Thymus (tissue), 11 donors: ENCODE data around the gene TPI1. TPM values are rescaled to one million over a fixed set of nuclear protein-coding genes. Genes with fewer than 3 reads are reported as not detected.
"Not testable (repeated sequence)": the region's sequence is repeated elsewhere in the genome, so short reads cannot be mapped to it uniquely, and the experiment has no call there.

Source experiments
- DNase-seq, 9 donors: peaks; one replicate each; pipeline ENCODE4 v3.0.0-alpha.2; 2013; ENCODE audit warnings: low spot score in 9 of 9, low read depth in 6 of 9, missing footprints in 1 of 9
- H3K27ac ChIP-seq, 2 donors: one replicate each; pipeline ENCODE4 v1.5.1; 2013; ENCODE audit warnings: control low read depth in 1 of 2, low read depth in 1 of 2, low read length in 1 of 2, mild to moderate bottlenecking in 1 of 2, moderate library complexity in 1 of 2
- H3K27me3 ChIP-seq, 2 donors: one replicate each; pipeline ENCODE4 v1.5.1; 2013; ENCODE audit warnings: low read length in 1 of 2; ENCODE audit not compliant: control insufficient read depth in 2 of 2, insufficient read depth in 1 of 2
- H3K36me3 ChIP-seq, 2 donors: one replicate each; pipeline ENCODE4 v1.5.1; 2013; ENCODE audit warnings: low read length in 1 of 2, mild to moderate bottlenecking in 1 of 2, moderate library complexity in 1 of 2; ENCODE audit not compliant: control insufficient read depth in 2 of 2, insufficient read depth in 2 of 2
- H3K4me1 ChIP-seq, 2 donors: one replicate each; pipeline ENCODE4 v1.5.1; 2013; ENCODE audit warnings: low read length in 2 of 2; ENCODE audit not compliant: control insufficient read depth in 2 of 2, insufficient read depth in 2 of 2
- H3K4me3 ChIP-seq, 2 donors: one replicate each; pipeline ENCODE4 v1.5.1; 2013; ENCODE audit warnings: low read length in 2 of 2, control low read depth in 1 of 2, mild to moderate bottlenecking in 1 of 2
- H3K9me3 ChIP-seq, 2 donors: one replicate each; pipeline ENCODE4 v1.5.1; 2013; ENCODE audit warnings: low read length in 1 of 2, mild to moderate bottlenecking in 1 of 2; ENCODE audit not compliant: control insufficient read depth in 2 of 2, insufficient read depth in 1 of 2
- WGBS: extraction: QIAGEN DNeasy Blood & Tissue Kit; methylation state at CpG from one replicate; pipeline ENCODE4 v1.1.7; 2013; 5-methylcytosine and 5-hydroxymethylcytosine counted together
- polyA plus RNA-seq: library from polyadenylated mRNA; stranded (reverse); fragments of 200-250 nt; gene quantifications from one replicate; pipeline ENCODE4 v1.2.3, GENCODE V29; 2013
- total RNA-seq: library from RNA; stranded (reverse); fragments of 120-200 nt; gene quantifications from one replicate; pipeline ENCODE4 v1.2.4, GENCODE V29; 2013
- donor health status: healthy.

The TPI1 gene
- total and polyA plus RNA-seq, 2 donors, result 282 to 628 TPM

DNA sequence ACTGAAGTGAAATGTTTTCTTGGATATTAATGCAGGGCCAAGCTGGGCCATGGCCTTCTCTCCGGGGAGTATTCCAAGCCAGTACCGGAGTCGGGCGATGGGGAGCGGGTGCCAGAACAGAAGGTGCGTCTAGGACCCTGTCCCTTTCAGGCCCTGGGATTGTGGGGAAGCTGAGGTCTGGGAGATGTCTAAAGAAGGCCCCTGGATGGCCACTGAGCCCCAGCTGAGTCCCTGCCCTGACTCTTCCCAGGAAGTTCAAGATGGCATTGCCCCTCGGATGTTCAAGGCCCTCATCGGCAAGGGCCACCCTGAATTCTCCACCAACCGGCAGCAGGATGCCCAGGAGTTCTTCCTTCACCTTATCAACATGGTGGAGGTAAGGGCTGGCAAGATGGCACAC is 7.2 kb upstream of the TPI1 start:
- Histone ChIP-seq H3K27me3 (no peaks in the 10 kb centered on the region), H3K4me1 (no peaks in the 10 kb centered on the region), H3K36me3 (peaks cover 86 to 96% of the 10 kb centered on the region in 2 donors), H3K9me3 (no peaks in the 10 kb centered on the region), H3K4me3 (no peak overlapping the region), H3K27ac (no peak overlapping the region)
- no peak for DNase-seq
- 98% methylated on average over 9 of the region's 9 CpGs for WGBS

- H3K9me3 ChIP-seq, result no peaks in the 10 kb centered on the region
- peaks cover 85 to 96% of the 10 kb centered on the region in 2 donors for H3K36me3 ChIP-seq
- WGBS, result 99% methylated on average over 7 of the region's 7 CpGs
- H3K4me3 ChIP-seq, result no peak overlapping the region
- H3K4me1 ChIP-seq, result no peaks in the 10 kb centered on the region
- no peak for DNase-seq
- H3K27ac ChIP-seq, result no peak overlapping the region
- H3K27me3 ChIP-seq, result no peaks in the 10 kb centered on the region
Observed at GRCh38 chr12:6860942-6861341, 6.4 kb upstream of the TPI1 start.

- H3K27me3 ChIP-seq, result no peaks in the 10 kb centered on the region
Observed at GRCh38 chr12:6861391-6861790, 5.9 kb upstream of the TPI1 start.

DNA sequence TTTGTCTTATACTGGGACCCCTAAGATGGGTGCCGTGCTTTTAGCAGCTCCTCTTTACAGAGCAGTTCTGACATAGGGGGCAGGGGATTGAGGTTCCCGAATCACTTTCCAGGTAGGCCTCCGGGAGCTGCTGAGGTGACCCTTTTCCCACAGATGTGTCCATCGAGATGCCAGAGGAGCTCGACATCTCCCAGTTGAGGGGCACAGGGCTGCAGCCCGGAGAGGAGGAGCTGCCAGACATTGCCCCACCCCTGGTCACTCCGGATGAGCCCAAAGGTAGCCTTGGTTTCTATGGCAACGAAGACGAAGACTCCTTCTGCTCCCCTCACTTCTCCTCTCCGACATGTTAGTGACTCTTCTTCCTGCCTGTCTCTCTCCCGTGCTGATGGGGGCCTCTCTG is 4.3 kb upstream of the TPI1 start:
- peaks cover 3 to 9% of the 10 kb centered on the region in 2 donors for H3K4me1 ChIP-seq
- WGBS, result 97% methylated on average over 11 of the region's 11 CpGs
- H3K27ac ChIP-seq, result no peak overlapping the region
- H3K27me3 ChIP-seq, result no peaks in the 10 kb centered on the region
- no peaks in the 10 kb centered on the region for H3K9me3 ChIP-seq
- no peak for DNase-seq
- H3K4me3 ChIP-seq, result no peak overlapping the region
- peaks cover 66 to 80% of the 10 kb centered on the region in 2 donors for H3K36me3 ChIP-seq

More at GRCh38 chr12:6861391-6861790, 5.9 kb upstream of the TPI1 start:
- no peak overlapping the region for H3K27ac ChIP-seq
- WGBS, result 98% methylated on average over 9 of the region's 9 CpGs
- peaks cover 0 to under 1% of the 10 kb centered on the region in 2 donors for H3K4me1 ChIP-seq
- no peak overlapping the region for H3K4me3 ChIP-seq
- DNase-seq, result no peak
- H3K36me3 ChIP-seq, result peaks cover 82 to 95% of the 10 kb centered on the region in 2 donors
- no peaks in the 10 kb centered on the region for H3K9me3 ChIP-seq

DNA sequence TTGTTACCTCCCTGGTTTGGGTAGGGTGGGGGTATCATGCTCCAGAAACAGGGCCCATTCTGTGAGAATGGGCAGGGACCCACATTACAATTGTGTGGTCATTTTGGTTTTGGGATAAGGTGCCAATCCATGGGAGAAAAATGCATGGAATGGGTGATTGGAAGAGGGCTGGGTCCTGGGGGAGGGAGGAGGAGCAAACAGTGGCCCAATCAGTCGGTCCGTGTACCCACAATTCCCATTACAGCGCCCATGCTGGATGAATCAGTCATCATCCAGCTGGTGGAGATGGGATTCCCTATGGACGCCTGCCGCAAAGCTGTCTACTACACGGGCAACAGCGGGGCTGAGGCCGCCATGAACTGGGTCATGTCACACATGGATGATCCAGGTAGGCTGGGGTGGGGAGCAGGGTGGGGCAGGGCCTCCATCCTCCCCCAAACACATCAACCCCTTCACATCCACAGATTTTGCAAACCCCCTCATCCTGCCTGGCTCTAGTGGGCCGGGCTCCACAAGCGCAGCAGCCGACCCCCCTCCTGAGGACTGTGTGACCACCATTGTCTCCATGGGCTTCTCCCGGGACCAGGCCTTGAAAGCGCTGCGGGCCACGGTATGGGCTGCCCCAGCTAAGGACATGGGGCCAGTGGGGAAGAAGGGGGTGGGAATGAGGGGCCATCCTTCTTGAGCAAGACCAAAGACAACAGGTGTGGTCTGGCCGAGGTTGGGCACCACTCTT is 3.6 kb upstream of the TPI1 start:
- H3K36me3 ChIP-seq, result peaks cover 59 to 73% of the 10 kb centered on the region in 2 donors
- H3K27ac ChIP-seq, result no peak overlapping the region
- peaks cover 6 to 16% of the 10 kb centered on the region in 2 donors for H3K4me1 ChIP-seq
- H3K27me3 ChIP-seq, result no peaks in the 10 kb centered on the region
- DNase-seq, result no peak
- H3K4me3 ChIP-seq, result no peak overlapping the region
- 99% methylated on average over 16 of the region's 16 CpGs for WGBS
- no peaks in the 10 kb centered on the region for H3K9me3 ChIP-seq

GRCh38 chr12:6865307-6865706 is 2.0 kb upstream of the TPI1 start:
- Histone ChIP-seq H3K4me1 (peaks cover 6 to 28% of the 10 kb centered on the region in 2 donors), H3K36me3 (peaks cover 52 to 70% of the 10 kb centered on the region in 2 donors)
- H3K27me3 ChIP-seq, DNase-seq, H3K27ac ChIP-seq, H3K9me3 ChIP-seq, H3K4me3 ChIP-seq: not testable (repeated sequence)
- 97% methylated on average over 5 of the region's 5 CpGs for WGBS

- peak in 1 of 9 donors; percentile 12 for DNase-seq
- Histone ChIP-seq H3K36me3 (peaks cover 48 to 70% of the 10 kb centered on the region in 2 donors), H3K27me3 (no peaks in the 10 kb centered on the region), H3K4me3 (no peak overlapping the region), H3K27ac (no peak overlapping the region), H3K4me1 (peaks cover 8 to 34% of the 10 kb centered on the region in 2 donors), H3K9me3 (no peaks in the 10 kb centered on the region)
- WGBS, result 91% methylated on average over 19 of the region's 19 CpGs
Observed at GRCh38 chr12:6866163-6866919, 990 bp upstream of the TPI1 start.

GRCh38 chr12:6866920-6867412 is 365 bp upstream of the TPI1 start:
- peaks cover 12 to 40% of the 10 kb centered on the region in 2 donors for H3K4me1 ChIP-seq
- H3K4me3 ChIP-seq, result peak overlapping the region; percentile 57 to 78
- H3K27ac ChIP-seq, result peak overlapping the region; percentile 43 to 92
- H3K36me3 ChIP-seq, result peaks cover 42 to 68% of the 10 kb centered on the region in 2 donors
- no peaks in the 10 kb centered on the region for H3K27me3 ChIP-seq
- H3K9me3 ChIP-seq, result no peaks in the 10 kb centered on the region
- WGBS, result 10% methylated on average over 33 of the region's 33 CpGs
- DNase-seq, result no peak
